Uterus (tissue), 2 donors: ENCODE data around the gene WARS2.

Experiments
- POLR2A ChIP-seq, 2 donors: fragments of 450-650 bp; IDR thresholded peaks; one replicate each; pipeline ENCODE4 v1.6.1; 2016; ENCODE audit warnings: antibody characterized with exemption in 2 of 2, mild to moderate bottlenecking in 1 of 2, moderate library complexity in 1 of 2
- TF ChIP-seq, protein P1 (sequence below), 4 experiments: fragments of 200-600 bp in 2 of 4; fragments of 450-650 bp in 2 of 4; sonication (generic) in 2 of 4; IDR thresholded peaks; one replicate each; pipeline ENCODE4 v1.5.1; 2016 to 2019; ENCODE audit warnings: antibody characterized with exemption in 4 of 4, mild to moderate bottlenecking in 2 of 4, moderate library complexity in 1 of 4

DNA sequence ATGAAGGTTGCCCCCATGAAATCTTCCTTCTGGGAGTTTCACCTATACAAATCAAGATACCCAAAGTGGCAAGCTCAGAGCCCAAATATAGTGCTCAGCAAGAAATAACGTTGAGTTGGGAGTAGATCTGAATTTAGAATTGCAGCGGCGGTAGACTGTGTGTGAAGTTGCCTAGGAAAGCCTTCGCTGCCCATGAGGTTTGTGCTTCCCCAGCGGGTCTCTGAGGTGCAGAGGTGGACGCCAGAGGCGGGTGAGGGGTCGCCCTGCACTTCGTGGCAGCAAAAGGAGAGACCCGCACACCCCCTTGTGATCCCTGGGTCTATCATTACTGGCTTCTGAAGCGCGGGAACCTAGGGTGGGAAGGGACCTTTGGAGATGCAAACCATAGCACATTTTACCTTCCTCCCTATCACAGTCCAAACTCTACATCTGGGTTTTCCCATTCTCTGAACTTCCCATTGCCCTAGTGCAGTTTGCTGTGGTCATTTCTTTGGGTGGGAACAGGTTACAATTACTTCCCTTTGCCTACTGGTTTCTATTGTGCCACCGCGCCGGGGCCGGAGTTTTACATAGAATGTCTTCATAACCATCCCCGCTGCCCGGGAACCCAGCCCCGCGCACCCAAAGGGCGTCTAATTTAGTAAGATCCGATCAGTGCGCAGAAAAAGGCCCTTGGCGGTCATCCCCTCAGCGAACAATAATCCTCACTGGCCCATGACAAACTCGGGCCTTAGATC lies 157.5 kb downstream of the WARS2 start:
- TF ChIP-seq, protein P1, sequence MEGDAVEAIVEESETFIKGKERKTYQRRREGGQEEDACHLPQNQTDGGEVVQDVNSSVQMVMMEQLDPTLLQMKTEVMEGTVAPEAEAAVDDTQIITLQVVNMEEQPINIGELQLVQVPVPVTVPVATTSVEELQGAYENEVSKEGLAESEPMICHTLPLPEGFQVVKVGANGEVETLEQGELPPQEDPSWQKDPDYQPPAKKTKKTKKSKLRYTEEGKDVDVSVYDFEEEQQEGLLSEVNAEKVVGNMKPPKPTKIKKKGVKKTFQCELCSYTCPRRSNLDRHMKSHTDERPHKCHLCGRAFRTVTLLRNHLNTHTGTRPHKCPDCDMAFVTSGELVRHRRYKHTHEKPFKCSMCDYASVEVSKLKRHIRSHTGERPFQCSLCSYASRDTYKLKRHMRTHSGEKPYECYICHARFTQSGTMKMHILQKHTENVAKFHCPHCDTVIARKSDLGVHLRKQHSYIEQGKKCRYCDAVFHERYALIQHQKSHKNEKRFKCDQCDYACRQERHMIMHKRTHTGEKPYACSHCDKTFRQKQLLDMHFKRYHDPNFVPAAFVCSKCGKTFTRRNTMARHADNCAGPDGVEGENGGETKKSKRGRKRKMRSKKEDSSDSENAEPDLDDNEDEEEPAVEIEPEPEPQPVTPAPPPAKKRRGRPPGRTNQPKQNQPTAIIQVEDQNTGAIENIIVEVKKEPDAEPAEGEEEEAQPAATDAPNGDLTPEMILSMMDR (IDR thresholded peaks at IDR 0.05): no peak
- TF ChIP-seq POLR2A (IDR thresholded peaks at IDR 0.05): no peak
